HG03108 (cell line): ENCODE data around the gene SLC25A13.
"Not testable (repeated sequence)": the region's sequence is repeated elsewhere in the genome, so short reads cannot be mapped to it uniquely, and the experiment has no call there.

Source experiments
- ATAC-seq: cut with Tn5 transposase; IDR thresholded peaks from one replicate; pipeline ENCODE4 v1.9.1; 2021; ENCODE audit warnings: moderate library complexity; ENCODE audit not compliant: unreplicated experiment

SLC25A13 gene

DNA sequence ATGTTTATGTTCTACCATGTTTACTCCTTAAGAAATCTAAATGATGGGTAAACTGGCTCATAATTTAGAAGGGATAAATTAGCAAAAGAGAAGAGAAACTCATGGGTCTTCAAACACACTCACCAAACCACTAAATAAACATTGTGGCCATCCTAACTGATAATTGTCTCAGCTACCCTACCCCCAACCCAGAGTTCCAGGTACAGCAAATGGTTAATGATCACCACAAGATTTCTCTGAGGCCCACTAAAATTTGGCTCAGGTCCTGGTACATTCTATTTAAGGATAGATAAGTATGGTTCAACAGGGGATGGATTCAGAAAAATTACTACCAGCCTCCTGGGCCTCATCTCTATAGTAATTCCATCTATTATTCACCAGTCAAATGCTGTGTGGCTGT lies 21.4 kb downstream of the SLC25A13 start:
- ATAC-seq: no peak

DNA sequence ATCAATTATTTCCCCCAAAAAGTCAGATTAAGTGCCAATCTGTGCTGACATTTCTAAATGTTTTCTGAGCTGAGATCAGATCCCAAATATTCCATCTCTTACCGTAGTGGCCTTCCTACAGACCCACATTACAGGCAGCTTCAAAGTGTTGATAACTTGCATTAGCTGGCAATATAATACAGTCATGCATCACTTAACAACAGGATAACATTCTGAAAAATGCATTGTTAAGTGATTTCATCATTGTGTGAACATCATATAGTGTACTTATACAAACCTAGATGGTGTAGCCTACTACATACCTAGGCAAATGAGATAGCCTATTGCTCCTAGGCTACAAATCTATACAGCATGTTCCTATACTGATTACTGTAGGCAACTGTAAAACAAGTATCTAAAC lies 22.4 kb downstream of the SLC25A13 start:
- no peak for ATAC-seq

DNA sequence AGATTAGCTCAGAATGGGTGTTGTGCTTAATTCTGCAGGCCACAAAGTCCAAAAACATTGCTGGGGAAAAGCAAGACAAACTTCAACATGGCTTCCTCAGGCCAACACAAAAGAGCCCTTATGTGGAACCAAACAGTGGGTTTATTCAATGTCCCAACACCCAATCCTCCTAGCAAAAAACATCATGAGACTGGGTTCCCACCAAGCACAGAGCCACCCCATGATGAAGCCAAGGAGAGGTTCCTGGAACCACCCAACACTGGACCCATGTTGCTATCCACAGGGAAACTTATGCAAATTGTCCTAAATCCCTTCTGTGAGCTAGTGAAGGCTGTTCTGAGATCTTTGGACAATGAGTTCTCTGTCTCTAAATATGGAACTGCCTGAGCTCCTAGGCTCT lies 24.0 kb downstream of the SLC25A13 start:
- ATAC-seq: no peak

DNA sequence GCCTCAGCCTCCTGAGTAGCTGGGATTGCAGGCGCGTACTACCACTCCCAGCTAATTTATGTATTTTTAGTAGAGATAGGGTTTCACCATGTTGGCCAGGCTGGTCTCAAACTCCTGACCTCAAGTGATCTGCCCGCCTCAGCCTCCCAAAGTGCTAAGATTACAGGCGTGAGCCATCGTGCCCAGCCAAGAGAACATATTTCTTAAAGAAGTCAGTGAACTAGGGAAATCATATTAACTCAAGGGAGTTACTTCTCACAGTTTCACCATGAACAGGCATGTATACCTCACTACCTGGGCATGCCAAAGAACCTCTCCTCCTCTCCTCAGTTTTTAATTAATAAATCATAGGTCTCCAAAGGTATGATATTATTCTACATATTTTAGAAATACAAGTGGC lies 24.5 kb downstream of the SLC25A13 start:
- ATAC-seq: not testable (repeated sequence)

DNA sequence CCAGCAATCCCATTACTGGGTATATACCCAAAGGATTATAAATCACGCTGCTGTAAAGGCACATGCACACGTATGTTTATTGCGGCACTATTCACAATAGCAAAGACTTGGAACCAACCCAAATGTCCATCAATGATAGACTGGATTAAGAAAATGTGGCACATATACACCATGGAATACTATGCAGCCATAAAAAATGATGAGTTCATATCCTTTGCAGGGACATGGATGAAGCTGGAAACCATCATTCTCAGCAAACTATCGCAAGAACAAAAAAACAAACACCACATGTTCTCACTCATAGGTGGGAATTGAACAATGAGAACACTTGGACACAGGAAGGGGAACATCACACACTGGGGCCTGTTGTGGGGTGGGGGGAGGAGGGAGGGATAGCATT lies 28.0 kb downstream of the SLC25A13 start:
- not testable (repeated sequence) for ATAC-seq

DNA sequence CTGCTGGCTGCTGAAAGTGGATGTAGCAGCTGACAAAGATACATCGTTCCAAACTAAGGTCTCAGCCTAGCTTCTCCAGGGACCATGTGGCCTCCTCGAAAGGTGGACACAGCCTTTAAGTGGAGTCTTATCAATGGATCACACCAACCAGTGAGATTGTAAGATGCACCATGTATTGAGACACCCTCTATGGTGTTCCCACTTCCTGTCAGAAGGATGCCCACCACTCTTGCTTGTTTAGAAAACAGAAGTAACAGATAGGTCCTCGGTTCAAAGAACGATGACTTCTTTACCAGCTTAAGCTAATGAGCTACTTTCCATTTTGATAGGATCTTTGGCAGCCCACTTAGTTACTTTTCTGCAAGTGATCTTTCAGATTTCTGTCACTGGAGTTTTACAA lies 34.3 kb downstream of the SLC25A13 start:
- no peak for ATAC-seq

DNA sequence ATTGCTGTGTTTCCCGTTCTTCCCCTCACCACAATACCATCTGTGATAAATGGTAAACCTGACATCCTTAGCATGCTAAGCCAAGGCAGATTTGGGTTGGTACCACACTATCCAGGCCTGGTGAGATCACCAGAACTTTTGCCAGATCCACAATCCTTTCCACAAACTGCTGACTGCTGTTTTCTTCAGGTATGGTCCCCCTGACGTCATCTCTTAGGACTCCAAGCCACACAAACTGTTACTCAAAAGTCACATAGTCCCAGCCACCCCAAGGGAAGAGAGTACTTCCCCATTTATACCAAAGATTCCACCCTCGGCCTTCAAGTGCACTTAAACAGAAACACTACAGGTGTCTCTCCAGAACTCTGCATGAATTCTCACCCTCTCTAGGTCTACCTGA lies 34.8 kb downstream of the SLC25A13 start:
- no peak for ATAC-seq

DNA sequence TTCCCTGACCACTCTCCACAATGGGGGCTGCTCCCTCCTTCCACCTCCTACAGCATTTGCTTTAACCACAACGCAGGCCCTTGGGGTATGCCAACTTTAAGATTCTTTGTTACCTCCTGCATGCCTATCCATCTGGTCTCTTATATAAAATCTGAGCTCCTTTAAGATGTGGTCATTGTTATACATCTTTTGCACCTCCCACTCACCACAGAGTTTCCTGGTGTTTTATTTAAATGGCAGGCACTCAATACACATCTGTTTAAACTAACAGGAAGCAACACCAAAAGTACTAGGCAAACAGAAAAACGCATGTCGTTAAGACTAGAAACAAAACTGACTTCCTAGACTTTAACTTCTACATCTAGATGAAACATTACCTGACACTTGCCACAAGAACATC lies 36.3 kb downstream of the SLC25A13 start:
- peak; percentile 81 for ATAC-seq

DNA sequence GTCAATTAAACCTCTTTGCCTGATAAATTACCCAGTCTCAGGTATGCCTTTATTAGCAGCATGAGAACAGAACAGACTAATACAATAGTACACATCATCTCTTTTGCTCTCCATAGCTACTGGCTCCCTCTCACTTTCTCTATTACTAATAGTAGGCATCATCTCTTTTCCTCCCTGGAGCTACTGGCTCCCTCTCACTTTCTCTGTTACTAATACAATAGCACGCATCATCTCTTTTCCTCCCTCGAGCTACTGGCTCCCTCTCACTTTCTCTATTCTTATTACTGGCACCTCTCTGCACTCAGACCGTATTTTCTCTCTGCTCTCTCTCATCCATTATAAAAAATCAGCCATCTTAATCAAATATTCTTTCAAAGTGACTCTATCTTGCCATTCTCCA lies 37.1 kb downstream of the SLC25A13 start:
- peak; percentile 31 for ATAC-seq

DNA sequence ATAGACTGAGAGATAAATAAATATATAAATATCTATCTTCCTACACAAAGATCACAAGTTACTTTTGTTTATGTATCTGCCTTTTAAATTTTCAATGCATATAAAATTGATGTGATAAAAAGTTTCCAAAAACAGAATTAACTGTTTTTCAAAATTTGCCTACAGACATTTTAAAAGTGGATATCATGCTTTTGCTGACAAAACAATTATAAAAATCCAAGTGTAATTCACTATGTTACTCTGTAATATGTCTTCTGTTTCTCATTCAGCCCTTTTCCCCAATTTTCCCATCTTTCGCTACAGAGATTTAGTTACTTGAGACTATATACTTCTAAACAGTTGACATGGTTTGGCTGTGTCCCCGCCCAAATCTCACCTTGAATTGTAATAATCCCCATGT lies 37.7 kb downstream of the SLC25A13 start:
- ATAC-seq: no peak

DNA sequence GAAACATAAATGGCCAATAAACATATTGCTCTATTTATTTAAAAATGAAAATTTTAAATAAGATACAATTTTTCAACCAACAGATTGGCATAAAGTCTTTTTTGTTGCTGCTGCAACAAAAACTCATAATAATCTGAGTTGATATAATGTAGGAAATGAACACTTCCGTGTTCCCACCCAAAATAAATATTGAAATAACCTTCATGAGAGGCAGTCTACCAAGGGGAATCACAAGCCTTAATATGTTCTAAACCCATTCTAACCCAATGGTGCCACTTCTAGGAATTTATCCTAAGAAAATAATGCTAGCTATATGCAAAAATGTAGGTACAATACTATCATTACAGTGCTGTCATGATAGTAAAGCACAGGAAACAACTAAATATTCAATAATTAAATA lies 39.1 kb downstream of the SLC25A13 start:
- ATAC-seq: no peak

DNA sequence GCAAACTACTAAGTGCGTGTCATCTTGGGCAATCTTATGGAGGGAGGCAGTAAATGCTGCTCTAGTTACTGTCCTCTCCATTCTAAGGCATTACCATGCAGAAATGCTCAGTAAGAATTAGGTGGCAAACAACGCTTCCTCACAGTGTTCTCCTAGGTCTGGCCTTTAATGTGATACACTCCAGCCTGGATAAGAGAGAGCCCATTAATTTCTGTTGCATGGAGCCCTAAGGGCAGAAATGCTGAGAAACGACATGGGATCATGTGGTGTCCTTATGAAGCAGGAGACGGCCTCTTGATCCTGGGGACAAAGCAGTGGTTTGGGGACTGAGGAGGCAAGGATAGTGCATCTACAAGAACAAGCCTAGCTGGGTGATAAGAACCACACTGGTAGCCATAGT lies 44.0 kb downstream of the SLC25A13 start:
- ATAC-seq: no peak

DNA sequence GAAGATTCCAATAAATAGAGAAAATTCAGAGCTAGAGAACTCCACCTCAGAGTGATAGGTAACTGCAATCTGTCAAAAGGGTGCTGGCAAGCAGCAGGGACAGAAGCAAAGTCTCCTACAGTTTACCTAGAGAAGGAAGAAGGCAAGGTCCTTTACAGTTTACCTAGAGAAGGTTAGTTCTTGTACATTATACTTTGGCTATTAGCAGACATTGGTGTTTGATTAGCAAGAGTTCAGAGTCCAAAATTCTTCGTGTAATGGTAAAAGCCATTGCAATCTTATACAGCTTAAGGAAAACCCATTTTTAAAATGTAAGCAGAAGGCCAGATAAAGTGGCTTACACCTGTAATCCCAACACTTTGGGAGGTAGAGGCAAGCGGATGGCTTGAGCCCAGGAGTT lies 45.9 kb downstream of the SLC25A13 start:
- no peak for ATAC-seq

DNA sequence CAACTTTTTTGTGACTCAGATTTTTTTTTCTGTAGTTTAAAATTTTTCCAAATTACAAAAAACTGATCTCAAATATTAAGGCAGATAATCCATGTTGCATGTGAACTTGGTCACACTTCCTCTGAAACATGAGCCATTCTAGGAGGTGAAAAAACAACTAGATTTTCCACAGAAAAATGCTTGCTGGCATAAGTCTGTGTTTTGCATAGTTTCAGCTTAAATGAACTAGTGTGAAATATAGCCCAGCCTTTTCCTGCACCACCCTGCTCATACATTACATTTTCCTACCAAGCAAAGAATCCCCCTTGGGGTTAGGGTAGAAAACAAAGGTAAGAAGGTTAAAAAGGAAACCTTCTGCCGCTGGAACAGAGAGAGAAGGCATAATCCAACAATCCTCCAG lies 48.2 kb downstream of the SLC25A13 start:
- no peak for ATAC-seq

DNA sequence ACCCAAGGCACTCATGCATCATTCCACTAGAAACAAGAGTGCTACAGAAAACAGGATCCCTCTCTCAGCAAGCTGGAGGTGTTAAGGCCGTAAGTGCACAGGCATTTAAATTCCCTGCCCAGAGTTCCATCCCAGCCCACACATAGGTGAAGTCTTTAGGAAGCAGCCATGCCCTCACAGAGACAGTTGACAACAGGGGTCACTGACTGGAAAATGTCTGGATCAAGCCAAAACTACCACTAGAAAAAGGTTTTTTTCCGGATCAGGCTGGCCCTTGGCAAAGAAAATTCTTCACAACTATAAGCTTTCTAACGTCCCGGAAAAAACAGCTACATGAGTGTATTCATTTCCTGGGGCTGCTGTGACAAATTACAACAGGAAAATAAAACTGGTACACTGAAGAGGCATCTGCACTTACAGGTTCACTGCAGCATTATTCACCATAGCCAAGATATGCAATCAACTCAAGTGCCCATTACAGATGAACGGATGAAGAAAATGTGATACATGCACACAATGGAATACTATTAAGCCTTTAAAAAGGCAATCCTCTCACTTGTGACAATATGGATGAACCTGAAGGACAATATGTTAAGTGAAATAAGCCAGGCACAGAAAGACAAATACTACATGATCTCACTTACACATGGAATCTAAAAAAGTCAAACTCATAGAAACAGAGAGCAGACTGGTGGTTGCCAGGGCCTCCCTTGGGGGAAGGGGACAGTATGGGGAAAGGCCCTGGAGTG lies 52.5 kb downstream of the SLC25A13 start:
- ATAC-seq: no peak

DNA sequence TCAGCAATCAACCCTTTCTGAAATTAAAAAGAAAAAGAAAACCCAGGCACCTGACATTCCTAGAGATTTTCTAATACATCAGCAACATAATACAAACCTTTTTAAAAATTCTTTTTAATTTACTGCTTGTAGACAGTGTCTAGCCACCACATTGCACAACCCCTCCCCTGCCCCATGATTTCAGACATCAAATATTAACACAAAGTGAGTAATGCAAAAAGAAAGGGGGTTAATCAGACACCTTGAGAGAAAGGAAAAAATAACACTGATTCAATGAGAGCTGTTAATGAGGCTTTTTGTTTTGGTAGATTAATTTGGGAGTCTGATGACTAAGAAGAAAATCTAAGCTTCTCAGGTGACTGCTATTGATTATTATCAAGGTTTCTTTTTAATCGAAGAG lies 55.3 kb downstream of the SLC25A13 start:
- no peak for ATAC-seq

DNA sequence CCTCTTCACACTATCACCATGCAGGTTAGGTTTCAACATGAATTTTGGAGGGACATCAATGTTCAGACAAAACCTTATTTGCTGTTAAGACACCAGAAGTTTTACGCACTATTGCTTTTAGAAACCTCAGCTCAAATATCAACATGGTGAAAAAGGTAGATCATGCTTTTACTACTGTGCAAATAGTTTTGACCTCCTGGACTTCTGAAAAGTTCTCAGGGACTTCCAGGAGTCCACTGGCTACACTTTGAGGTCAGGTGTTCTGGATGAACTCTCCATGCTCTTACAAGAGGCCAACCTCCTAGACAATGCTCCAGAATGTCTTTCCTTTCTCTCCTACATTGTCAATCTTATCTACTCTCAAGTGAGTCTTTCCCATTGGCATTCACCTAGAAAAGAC lies 55.9 kb downstream of the SLC25A13 start:
- ATAC-seq: no peak

DNA sequence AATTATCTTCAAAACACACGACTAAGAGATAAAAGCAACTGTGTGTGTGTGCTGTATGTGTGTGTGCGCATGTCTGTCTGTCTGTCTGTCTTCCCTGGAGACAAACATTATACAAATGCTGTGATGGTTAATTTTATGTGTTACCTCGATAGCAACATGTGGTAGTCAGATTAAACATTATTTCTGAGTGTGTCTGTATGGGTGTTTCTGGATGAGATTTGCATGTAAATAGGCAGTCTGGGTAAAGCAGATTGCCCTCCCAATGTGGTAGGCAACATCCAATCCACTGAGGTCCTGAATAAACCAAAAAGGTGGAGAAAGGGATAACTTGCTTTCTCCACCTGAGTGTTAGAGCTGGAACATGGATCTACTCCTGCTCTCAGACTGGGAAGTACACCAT lies 67.9 kb downstream of the SLC25A13 start:
- ATAC-seq: no peak

DNA sequence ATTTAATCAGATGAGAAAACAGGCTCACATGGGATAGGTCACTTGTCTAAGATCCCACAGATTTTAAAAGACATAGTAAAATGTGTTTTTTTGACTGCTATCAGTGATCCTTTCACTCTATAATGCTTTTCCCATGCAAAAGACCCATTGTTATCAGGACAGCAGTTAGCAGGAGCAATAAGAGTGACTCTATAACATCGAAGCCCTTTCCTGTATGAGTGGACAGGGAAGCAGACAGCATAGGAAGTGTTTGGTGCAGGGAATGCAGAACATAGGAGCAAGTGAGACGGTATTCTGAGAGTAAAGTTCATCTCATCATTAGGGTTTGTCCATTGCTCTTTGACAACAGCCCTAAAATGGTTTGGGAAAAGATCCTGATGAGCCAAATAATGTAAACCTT lies 68.5 kb downstream of the SLC25A13 start:
- no peak for ATAC-seq

DNA sequence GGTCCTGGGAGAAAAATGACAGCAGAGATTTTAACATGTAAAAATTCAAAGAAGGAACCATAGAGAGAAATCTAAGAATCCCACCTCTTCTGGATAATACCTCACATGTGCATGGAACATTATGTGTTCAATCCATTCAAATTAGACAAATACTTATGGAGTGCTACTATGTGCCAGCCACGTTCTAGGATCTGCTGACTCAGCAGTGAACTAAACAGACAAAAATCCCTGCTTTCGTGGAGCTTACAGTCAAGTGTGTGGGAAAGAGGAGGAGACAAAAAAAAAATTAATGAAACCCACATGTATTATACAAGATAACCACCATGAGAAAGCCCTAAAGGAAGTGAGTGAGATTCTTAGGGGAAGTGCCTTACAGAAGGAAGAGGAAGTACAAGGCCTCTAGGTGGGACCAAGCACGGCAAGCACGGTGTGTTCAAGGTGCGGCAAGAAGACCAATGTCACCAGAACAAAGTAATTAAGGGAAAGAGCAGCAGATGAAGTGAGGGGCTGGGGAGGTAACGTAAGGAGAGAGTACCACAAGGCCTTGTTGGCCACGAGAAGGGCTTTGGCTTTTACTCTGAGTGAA lies 71.0 kb downstream of the SLC25A13 start:
- ATAC-seq: no peak

DNA sequence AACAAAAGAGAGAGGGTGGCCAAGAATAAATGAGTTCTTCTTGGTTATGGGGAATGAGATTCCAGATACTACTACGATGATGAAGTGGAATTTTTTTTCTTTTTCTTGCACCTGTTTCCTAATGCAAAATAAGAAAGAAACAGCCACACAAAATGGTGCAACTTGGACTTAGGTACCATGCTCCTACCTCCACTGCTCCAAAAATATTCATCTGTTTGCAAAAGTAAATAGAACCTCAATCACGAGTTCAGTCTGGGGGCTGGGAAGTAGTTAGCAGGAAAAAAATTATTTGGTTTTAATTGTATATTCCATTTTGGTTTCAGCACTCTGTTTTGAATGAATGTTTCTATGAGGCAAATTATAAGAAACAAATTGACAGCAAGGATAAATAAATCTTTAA lies 73.5 kb downstream of the SLC25A13 start:
- no peak for ATAC-seq

DNA sequence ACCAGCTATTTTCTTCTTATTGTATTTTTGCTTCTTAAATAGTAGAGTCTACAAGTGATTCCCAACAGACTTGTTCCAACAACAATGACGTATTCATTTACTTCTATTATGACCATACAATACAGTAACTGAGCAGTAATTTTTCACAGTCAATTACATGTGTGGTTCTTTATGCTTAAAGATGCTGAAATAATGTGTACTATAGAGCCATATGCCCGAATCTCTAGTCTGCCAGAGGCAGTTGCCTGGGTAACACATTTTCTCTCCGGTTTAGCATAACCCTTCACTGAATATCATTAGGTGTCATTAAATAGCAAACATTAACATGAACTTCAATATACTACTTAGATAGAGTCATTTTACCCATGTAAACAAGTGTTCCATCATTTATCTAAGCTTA lies 75.0 kb downstream of the SLC25A13 start:
- no peak for ATAC-seq

DNA sequence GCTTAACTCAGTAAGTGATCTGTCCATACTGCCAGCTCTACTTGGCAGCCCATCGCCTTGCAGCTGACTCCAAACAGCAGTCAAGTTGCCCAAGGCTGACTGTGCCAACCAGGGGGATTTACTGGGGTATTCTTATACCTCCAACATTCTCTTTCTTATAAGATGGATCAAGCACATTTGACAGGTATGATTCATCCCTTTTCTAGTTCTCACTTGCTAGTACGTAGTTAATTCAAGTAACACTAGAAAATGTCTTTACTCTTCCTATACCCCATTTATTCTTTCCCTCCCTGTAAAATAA lies 77.0 kb downstream of the SLC25A13 start:
- no peak for ATAC-seq
